Osteoblast (primary cell): ENCODE data around the gene PXK. TPM values are rescaled to one million over a fixed set of nuclear protein-coding genes. Genes with fewer than 3 reads are reported as not detected.

Experiments used
- DNase-seq: peaks from one replicate; pipeline ENCODE4 v3.0.0; 2011; ENCODE audit warnings: low spot score, mixed read lengths; ENCODE audit not compliant: insufficient read length; ENCODE audit errors: missing footprints
- H2AFZ ChIP-seq: 2 replicates; pipeline ENCODE4 v1.6.0; 2011; ENCODE audit warnings: mild to moderate bottlenecking, low read length
- H3K27ac ChIP-seq: 2 replicates; pipeline ENCODE4 v1.5.1; 2011; ENCODE audit warnings: mild to moderate bottlenecking, low read depth, low read length, moderate library complexity
- H3K27me3 ChIP-seq: 2 replicates; pipeline ENCODE4 v1.6.0; 2012; ENCODE audit warnings: mild to moderate bottlenecking, control low read depth, inconsistent platforms, low read length, moderate library complexity; ENCODE audit not compliant: insufficient read depth
- H3K36me3 ChIP-seq: 2 replicates; pipeline ENCODE4 v1.5.1; 2011; ENCODE audit warnings: mild to moderate bottlenecking, low read length, control low read depth, moderate library complexity; ENCODE audit not compliant: insufficient read depth
- H3K4me1 ChIP-seq: 2 replicates; pipeline ENCODE4 v1.5.1; 2011; ENCODE audit warnings: mild to moderate bottlenecking, low read length, control low read depth, moderate library complexity; ENCODE audit not compliant: insufficient read depth
- H3K4me2 ChIP-seq: 2 replicates; pipeline ENCODE4 v1.6.0; 2011; ENCODE audit warnings: mild to moderate bottlenecking, low read length; ENCODE audit not compliant: insufficient read depth
- H3K4me3 ChIP-seq: fragments of 200-600 bp; sonication (generic); 3 replicates; pipeline ENCODE4 v1.5.1; 2012; ENCODE audit warnings: mild to moderate bottlenecking, low read length, inconsistent platforms; ENCODE audit not compliant: insufficient read depth
- H3K79me2 ChIP-seq: 2 replicates; pipeline ENCODE4 v1.6.0; 2012; ENCODE audit warnings: mild to moderate bottlenecking, low read length, control low read depth, inconsistent platforms; ENCODE audit not compliant: insufficient read depth
- H3K9me3 ChIP-seq: 2 replicates; pipeline ENCODE4 v1.5.1; 2011; ENCODE audit warnings: low read depth, low read length, control low read depth
- H4K20me1 ChIP-seq: 2 replicates; pipeline ENCODE4 v1.6.0; 2012; ENCODE audit warnings: mild to moderate bottlenecking, low read length, control low read depth; ENCODE audit not compliant: insufficient read depth
- CTCF ChIP-seq: IDR thresholded peaks from 2 replicates; pipeline ENCODE4 v1.5.1; 2011; ENCODE audit warnings: mild to moderate bottlenecking, low read depth, low read length, moderate library complexity; ENCODE audit errors: extremely low read depth
- total RNA-seq: library from RNA; depleted of rRNA; stranded (reverse); fragments of >200 nt; gene quantifications from 2 replicates; pipeline ENCODE4 v1.2.3, GENCODE V29; 2012

The PXK gene
- total RNA-seq, 1 donor: 77.4 TPM

- no peaks in the 10 kb centered on the region for H4K20me1 ChIP-seq
- H3K9me3 ChIP-seq: no peaks in the 10 kb centered on the region
- H3K36me3 ChIP-seq: no peaks in the 10 kb centered on the region
Measured at GRCh38 chr3:58291671-58292338, 40.9 kb upstream of the PXK start.

GRCh38 chr3:58292866-58293265 lies 39.8 kb upstream of the PXK start:
- Histone ChIP-seq H3K4me2 (no peak overlapping the region), H4K20me1 (no peaks in the 10 kb centered on the region), H3K36me3 (no peaks in the 10 kb centered on the region), H2AFZ (no peak overlapping the region), H3K4me3 (no peak overlapping the region), H3K9me3 (no peaks in the 10 kb centered on the region), H3K4me1 (no peaks in the 10 kb centered on the region), H3K79me2 (no peaks in the 10 kb centered on the region), H3K27ac (no peak overlapping the region), H3K27me3 (peaks cover 2% of the 10 kb centered on the region)
- TF ChIP-seq CTCF: no peak
- no peak for DNase-seq

More at GRCh38 chr3:58291671-58292338, 40.9 kb upstream of the PXK start:
- Histone ChIP-seq H3K4me1 (no peaks in the 10 kb centered on the region), H3K27me3 (no peaks in the 10 kb centered on the region), H2AFZ (no peak overlapping the region), H3K4me3 (no peak overlapping the region), H3K4me2 (no peak overlapping the region), H3K79me2 (no peaks in the 10 kb centered on the region), H3K27ac (no peak overlapping the region)
- DNase-seq: no peak
- no peak for TF ChIP-seq CTCF

GRCh38 chr3:58293516-58293915 lies 39.2 kb upstream of the PXK start:
- Histone ChIP-seq H3K36me3 (no peaks in the 10 kb centered on the region), H4K20me1 (no peaks in the 10 kb centered on the region), H3K4me1 (no peaks in the 10 kb centered on the region), H3K4me2 (no peak overlapping the region), H3K27me3 (peaks cover 5% of the 10 kb centered on the region), H3K79me2 (no peaks in the 10 kb centered on the region), H2AFZ (no peak overlapping the region), H3K27ac (no peak overlapping the region), H3K4me3 (no peak overlapping the region), H3K9me3 (no peaks in the 10 kb centered on the region)
- no peak for DNase-seq
- TF ChIP-seq CTCF: no peak

- no peak for DNase-seq
- no peak overlapping the region for H3K4me3 ChIP-seq
- no peaks in the 10 kb centered on the region for H3K79me2 ChIP-seq
- H3K4me1 ChIP-seq: no peaks in the 10 kb centered on the region
- no peak for TF ChIP-seq CTCF
- H3K4me2 ChIP-seq: no peak overlapping the region
- no peak overlapping the region for H2AFZ ChIP-seq
- no peak overlapping the region for H3K27ac ChIP-seq
- no peaks in the 10 kb centered on the region for H4K20me1 ChIP-seq
- H3K9me3 ChIP-seq: no peaks in the 10 kb centered on the region
- H3K36me3 ChIP-seq: no peaks in the 10 kb centered on the region
- H3K27me3 ChIP-seq: peaks cover 18% of the 10 kb centered on the region
Measured at GRCh38 chr3:58296269-58296668, 36.4 kb upstream of the PXK start.
